Activated CD4-positive, alpha-beta T cell treated with anti-CD3 and anti-CD28 coated beads, Interleukin-2, amount 10 ng/mL, durations not matched to agents 7 days and 5 days (primary cell): ENCODE data around the gene SERF2. TPM values are rescaled to one million over a fixed set of nuclear protein-coding genes. Genes with fewer than 3 reads are reported as not detected.
A peak's percentile ranks its signal among the peaks of the same experiment; 100 is the strongest.
"Not testable (repeated sequence)": the region's sequence is repeated elsewhere in the genome, so short reads cannot be mapped to it uniquely, and the experiment has no call there.

ENCODE experiments used
- CTCF ChIA-PET: fragments of 350-600 bp; sonication (Branson Sonifier 250); formaldehyde crosslinking; loops from one replicate; lab custom pipeline; 2021; ENCODE audit warnings: antibody characterized with exemption; lab: Charles Lee
- POLR2A ChIA-PET: fragments of 350-600 bp; sonication (Branson Sonifier 250); formaldehyde crosslinking; loops from one replicate; lab custom pipeline; 2021; ENCODE audit warnings: antibody characterized with exemption; lab: Charles Lee
- DNase-seq: peaks from one replicate; pipeline ENCODE4 v3.0.0-alpha.2; 2020
- H3K27ac Mint-ChIP-seq: one replicate; pipeline ENCODE4 v1.8.0; 2021; ENCODE audit warnings: mild to moderate bottlenecking, moderate library complexity, mixed read lengths
- H3K27me3 Mint-ChIP-seq: one replicate; pipeline ENCODE4 v1.8.0; 2021; ENCODE audit warnings: mixed read lengths
- H3K36me3 Mint-ChIP-seq: one replicate; pipeline ENCODE4 v1.8.0; 2021; ENCODE audit warnings: low read depth, mixed read lengths
- H3K4me1 Mint-ChIP-seq: one replicate; pipeline ENCODE4 v1.8.0; 2021; ENCODE audit warnings: mixed read lengths
- H3K4me3 Mint-ChIP-seq: one replicate; pipeline ENCODE4 v1.8.0; 2021; ENCODE audit warnings: mild to moderate bottlenecking, moderate library complexity, mixed read lengths
- H3K9me3 Mint-ChIP-seq: one replicate; pipeline ENCODE4 v1.8.0; 2021; ENCODE audit warnings: mixed read lengths
- total RNA-seq, 2 experiments: library from RNA; stranded (reverse); gene quantifications; one replicate each; pipeline ENCODE4 v1.2.3, GENCODE V29; 2021

Gene SERF2
- 100 to 1,000 TPM; 956 to 981 TPM for total RNA-seq

GRCh38 chr15:43791993-43792760, at the start of gene SERF2:
SERF2 (plus strand) TSS chr15:43792320; CDS start chr15:43792377, 57 bp downstream.
- peak; percentile 100 for DNase-seq
- POLR2A ChIA-PET: interaction anchor here (1.2 kb wide), 1 partner anchor 32 kb away, joined by 3 read pairs; the partner anchor contains the start of gene MFAP1
- no peaks in the 10 kb centered on the region for H3K9me3 Mint-ChIP-seq
- CTCF ChIA-PET: interaction anchor here (1.0 to 1.6 kb wide), 3 partner anchors 9 to 16 kb away, joined by 3 to 8 read pairs (median 3); partner anchors contain the start of genes ELL3 and HYPK
- H3K4me3 Mint-ChIP-seq: peak within 1 kb of the TSS; percentile 93
- H3K4me1 Mint-ChIP-seq: peaks cover 44% of the 10 kb centered on the region
- H3K27me3 Mint-ChIP-seq: no peaks in the 10 kb centered on the region
- peak within 1 kb of the TSS; percentile 98 for H3K27ac Mint-ChIP-seq
- H3K36me3 Mint-ChIP-seq: peaks cover 47% of the 10 kb centered on the region

GRCh38 chr15:43746245-43746902, 45.7 kb upstream of the SERF2 start, which contains the start of gene PDIA3:
PDIA3 (plus strand) TSS chr15:43746438; CDS start chr15:43746540, 102 bp downstream.
- Mint-ChIP-seq H3K4me1 (peaks cover 34% of the 10 kb centered on the region), H3K36me3 (peaks cover 18% of the 10 kb centered on the region), H3K4me3 (peak within 1 kb of the TSS; percentile 98), H3K27ac (peak within 1 kb of the TSS; percentile 99)
- POLR2A ChIA-PET: interaction anchor here (1.0 kb wide), 1 partner anchor 236 kb away, joined by 4 read pairs; no protein-coding TSS in a partner anchor
- H3K9me3 Mint-ChIP-seq, H3K27me3 Mint-ChIP-seq: not testable (repeated sequence)
- peak; percentile 88 for DNase-seq
- CTCF ChIA-PET: interaction anchor here (1.0 to 1.3 kb wide), 4 partner anchors 8 to 31 kb away, joined by 3 read pairs; partner anchors contain the start of gene ELL3

DNA sequence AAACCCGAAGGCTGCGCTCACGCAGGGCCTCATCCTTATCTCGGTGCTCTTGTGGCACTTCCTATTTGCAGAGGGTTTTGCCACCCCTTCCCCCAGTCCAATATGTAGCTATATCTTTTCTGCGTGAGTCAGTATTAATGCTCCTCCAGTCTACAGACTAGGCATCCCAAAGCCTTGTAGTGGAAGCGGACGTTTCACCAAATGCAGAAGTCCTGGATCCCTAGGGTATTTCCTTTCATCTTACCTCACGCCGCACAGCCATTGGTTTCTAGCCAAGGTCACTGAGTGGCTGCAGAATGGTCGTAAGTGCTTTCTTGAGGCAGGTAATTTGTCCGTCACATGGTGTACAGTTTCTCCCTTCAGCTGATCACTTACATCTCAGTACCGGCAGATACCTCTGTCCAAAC, 45.2 kb upstream of the SERF2 start:
- H3K4me3 Mint-ChIP-seq: peak overlapping the region; percentile 98
- H3K4me1 Mint-ChIP-seq: peaks cover 40% of the 10 kb centered on the region
- peak; percentile 12 for DNase-seq
- H3K36me3 Mint-ChIP-seq: peaks cover 22% of the 10 kb centered on the region
- peak overlapping the region; percentile 99 for H3K27ac Mint-ChIP-seq
- CTCF ChIA-PET: interaction anchor here (1.2 to 1.3 kb wide), 2 partner anchors 10 to 30 kb away, joined by 3 read pairs; partner anchors contain the start of gene ELL3
- H3K9me3 Mint-ChIP-seq, POLR2A ChIA-PET, H3K27me3 Mint-ChIP-seq: not testable (repeated sequence)

DNA sequence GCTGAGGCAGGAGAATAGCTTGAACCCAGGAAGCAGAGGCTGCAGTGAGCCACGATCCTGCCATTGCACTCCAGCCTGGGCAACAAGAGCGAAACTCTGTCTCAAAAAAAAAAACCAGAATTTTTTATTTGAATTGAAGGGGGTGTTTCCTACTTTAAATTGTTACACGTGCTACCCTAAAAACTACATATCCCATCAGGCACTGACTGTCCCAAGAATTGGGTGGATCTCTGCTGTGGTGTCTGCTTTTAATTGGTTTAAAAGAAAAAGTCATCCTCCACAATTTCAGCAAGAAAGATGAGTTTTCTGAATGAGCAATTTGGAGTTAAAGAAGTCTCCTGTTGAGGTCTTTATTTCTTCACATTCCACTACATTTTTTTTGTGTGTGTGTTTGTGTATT, 43.7 kb upstream of the SERF2 start:
- no peaks in the 10 kb centered on the region for H3K27me3 Mint-ChIP-seq
- ChIA-PET POLR2A (no interaction called here), CTCF (interaction anchor here (0.6 kb wide), 1 partner anchor 1539 kb away, joined by 4 read pairs; no protein-coding TSS in a partner anchor)
- H3K27ac Mint-ChIP-seq: peak overlapping the region; percentile 83
- DNase-seq: peak; percentile 42
- H3K9me3 Mint-ChIP-seq: no peaks in the 10 kb centered on the region
- H3K36me3 Mint-ChIP-seq: peaks cover 35% of the 10 kb centered on the region
- peaks cover 49% of the 10 kb centered on the region for H3K4me1 Mint-ChIP-seq
- peak overlapping the region; percentile 98 for H3K4me3 Mint-ChIP-seq

DNA sequence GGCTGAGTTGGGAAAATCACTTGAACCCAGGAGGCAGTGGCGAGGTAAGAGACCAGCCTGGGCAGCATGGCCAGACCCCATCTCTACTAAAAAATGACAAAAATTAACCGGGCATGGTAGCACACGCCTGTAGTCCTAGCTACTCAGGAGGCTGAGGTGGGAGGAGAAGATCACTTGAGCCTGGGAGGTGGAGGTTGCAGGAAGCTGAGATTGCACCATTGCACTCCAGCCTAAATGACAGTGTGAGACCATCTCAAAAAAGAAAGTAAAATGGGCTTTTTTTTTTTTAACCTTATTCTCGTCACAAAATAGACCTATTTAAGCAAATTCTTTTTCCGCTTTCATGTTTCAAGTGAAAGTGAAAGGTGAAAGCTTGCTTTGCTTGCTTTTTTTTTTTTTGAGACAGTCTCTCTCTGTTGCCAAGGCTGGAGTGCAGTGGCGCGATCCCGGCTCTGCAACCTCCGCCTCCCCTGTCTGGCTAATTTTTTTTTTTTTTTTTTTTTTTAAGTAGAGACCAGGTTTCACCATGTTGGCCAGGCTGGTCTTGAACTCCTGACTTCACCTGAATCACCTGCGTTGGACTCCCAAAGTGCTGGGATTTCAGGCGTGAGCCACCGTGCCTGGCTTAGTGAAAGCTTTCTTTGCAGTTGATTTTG, 42.3 kb upstream of the SERF2 start:
- peak overlapping the region; percentile 69 for H3K4me3 Mint-ChIP-seq
- H3K36me3 Mint-ChIP-seq: peaks cover 45% of the 10 kb centered on the region
- H3K27ac Mint-ChIP-seq: peak overlapping the region; percentile 90
- CTCF ChIA-PET: interaction anchor here (0.5 to 0.7 kb wide), 3 partner anchors 18 to 1051 kb away, joined by 3 to 8 read pairs (median 5); no protein-coding TSS in a partner anchor
- no peaks in the 10 kb centered on the region for H3K9me3 Mint-ChIP-seq
- POLR2A ChIA-PET: interaction anchor here (1.1 kb wide), 1 partner anchor 24 kb away, joined by 7 read pairs; no protein-coding TSS in a partner anchor
- H3K4me1 Mint-ChIP-seq: peaks cover 43% of the 10 kb centered on the region
- DNase-seq: peak; percentile 66
- H3K27me3 Mint-ChIP-seq: no peaks in the 10 kb centered on the region

GRCh38 chr15:43751885-43752284, 40.2 kb upstream of the SERF2 start:
- H3K27me3 Mint-ChIP-seq: no peaks in the 10 kb centered on the region
- peaks cover 39% of the 10 kb centered on the region for H3K4me1 Mint-ChIP-seq
- H3K4me3 Mint-ChIP-seq: no peak overlapping the region
- H3K9me3 Mint-ChIP-seq: no peaks in the 10 kb centered on the region
- no peak overlapping the region for H3K27ac Mint-ChIP-seq
- ChIA-PET POLR2A (no interaction called here), CTCF (no interaction called here)
- DNase-seq: no peak
- peaks cover 56% of the 10 kb centered on the region for H3K36me3 Mint-ChIP-seq

- DNase-seq: no peak
- H3K27ac Mint-ChIP-seq: no peak overlapping the region
- peaks cover 3% of the 10 kb centered on the region for H3K4me1 Mint-ChIP-seq
- POLR2A ChIA-PET: no interaction called here
- CTCF ChIA-PET: no interaction called here
- H3K9me3 Mint-ChIP-seq: no peaks in the 10 kb centered on the region
- H3K27me3 Mint-ChIP-seq: no peaks in the 10 kb centered on the region
- H3K4me3 Mint-ChIP-seq: no peak overlapping the region
- H3K36me3 Mint-ChIP-seq: peaks cover 53% of the 10 kb centered on the region
Observed at GRCh38 chr15:43762824-43763223, 29.3 kb upstream of the SERF2 start.

GRCh38 chr15:43763819-43764446, 28.2 kb upstream of the SERF2 start:
- peaks cover 53% of the 10 kb centered on the region for H3K36me3 Mint-ChIP-seq
- H3K27me3 Mint-ChIP-seq: no peaks in the 10 kb centered on the region
- DNase-seq: no peak
- H3K9me3 Mint-ChIP-seq: no peaks in the 10 kb centered on the region
- POLR2A ChIA-PET: no interaction called here
- CTCF ChIA-PET: interaction anchor here (1.5 kb wide), 1 partner anchor 11 kb away, joined by 5 read pairs; no protein-coding TSS in a partner anchor
- peaks cover 3% of the 10 kb centered on the region for H3K4me1 Mint-ChIP-seq
- no peak overlapping the region for H3K4me3 Mint-ChIP-seq
- no peak overlapping the region for H3K27ac Mint-ChIP-seq

- Mint-ChIP-seq H3K36me3 (peaks cover 62% of the 10 kb centered on the region), H3K4me1 (peaks cover 2% of the 10 kb centered on the region), H3K9me3 (no peaks in the 10 kb centered on the region), H3K4me3 (no peak overlapping the region), H3K27me3 (no peaks in the 10 kb centered on the region), H3K27ac (no peak overlapping the region)
- ChIA-PET POLR2A (no interaction called here), CTCF (interaction anchor here (1.0 to 1.2 kb wide), 3 partner anchors 27 to 35 kb away, joined by 3 to 4 read pairs (median 4); partner anchors contain the start of genes HYPK and SERINC4)
- DNase-seq: peak; percentile 71
Observed at GRCh38 chr15:43769584-43770228, 22.4 kb upstream of the SERF2 start.

GRCh38 chr15:43771816-43772215, 20.3 kb upstream of the SERF2 start:
- Mint-ChIP-seq H3K4me3 (no peak overlapping the region), H3K36me3 (peaks cover 47% of the 10 kb centered on the region), H3K4me1 (peaks cover 18% of the 10 kb centered on the region), H3K27me3 (no peaks in the 10 kb centered on the region), H3K27ac (no peak overlapping the region), H3K9me3 (no peaks in the 10 kb centered on the region)
- ChIA-PET POLR2A (no interaction called here), CTCF (interaction anchor here (0.6 to 1.5 kb wide), 4 partner anchors 11 to 39 kb away, joined by 3 to 5 read pairs (median 4); no protein-coding TSS in a partner anchor)
- no peak for DNase-seq

DNA sequence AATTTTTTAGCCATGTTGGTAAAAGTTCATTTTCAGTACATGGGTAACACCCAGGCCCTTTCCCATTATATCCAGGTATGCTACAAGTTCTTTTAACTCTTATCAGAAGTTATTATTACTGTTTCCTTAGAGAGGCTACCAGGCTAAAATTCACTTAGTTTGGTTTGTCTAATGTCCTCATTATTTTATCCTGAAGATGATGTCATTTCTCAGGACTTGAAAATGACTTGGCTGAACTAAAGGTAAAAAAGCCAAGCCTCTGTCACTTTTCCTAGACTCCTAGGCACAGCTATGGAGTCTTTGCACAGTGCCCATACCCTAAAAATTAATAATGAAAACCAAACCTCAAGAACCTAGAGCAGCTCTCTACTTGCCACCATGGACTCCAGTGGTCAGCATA, 19.5 kb upstream of the SERF2 start:
- peaks cover 25% of the 10 kb centered on the region for H3K4me1 Mint-ChIP-seq
- DNase-seq: no peak
- peaks cover 47% of the 10 kb centered on the region for H3K36me3 Mint-ChIP-seq
- H3K27ac Mint-ChIP-seq: no peak overlapping the region
- ChIA-PET CTCF (no interaction called here), POLR2A (no interaction called here)
- no peaks in the 10 kb centered on the region for H3K9me3 Mint-ChIP-seq
- no peak overlapping the region for H3K4me3 Mint-ChIP-seq
- H3K27me3 Mint-ChIP-seq: no peaks in the 10 kb centered on the region
